Lung (tissue), 12 donors: Measurements from ENCODE around the gene THRB. TPM values are rescaled to one million over a fixed set of nuclear protein-coding genes. Genes with fewer than 3 reads are reported as not detected.

Experiments
- ATAC-seq: fragments of 200-7000 bp; cut with Tn5 transposase; one replicate; pipeline ENCODE4 v1.9.1; 2020; ENCODE audit warnings: moderate number of reproducible peaks; ENCODE audit not compliant: insufficient read depth, low FRiP score
- DNase-seq, 3 donors: peaks; one replicate each; pipeline ENCODE4 v3.0.0-alpha.2; 2013 to 2017
- H3K27ac ChIP-seq, 2 donors: one replicate each; pipeline ENCODE4 v1.5.1; 2013; ENCODE audit warnings: mild to moderate bottlenecking in 2 of 2, moderate library complexity in 2 of 2, control low read depth in 1 of 2, inconsistent platforms in 1 of 2, low read depth in 1 of 2, low read length in 1 of 2
- H3K27me3 ChIP-seq, 3 donors: one replicate each; pipeline ENCODE4 v1.5.1; 2013; ENCODE audit warnings: low read length in 2 of 3; ENCODE audit not compliant: control insufficient read depth in 3 of 3, insufficient read depth in 3 of 3
- H3K36me3 ChIP-seq, 4 donors: one replicate each; pipeline ENCODE4 v1.5.1; 2013; ENCODE audit warnings: low read length in 4 of 4, mild to moderate bottlenecking in 1 of 4, moderate library complexity in 1 of 4; ENCODE audit not compliant: control insufficient read depth in 4 of 4, insufficient read depth in 4 of 4
- H3K4me1 ChIP-seq, 5 donors: one replicate each; pipeline ENCODE4 v1.5.1; 2013; ENCODE audit warnings: low read length in 5 of 5, mild to moderate bottlenecking in 2 of 5, moderate library complexity in 1 of 5; ENCODE audit not compliant: control insufficient read depth in 5 of 5, insufficient read depth in 5 of 5
- H3K4me3 ChIP-seq: one replicate; pipeline ENCODE4 v1.5.1; 2013; ENCODE audit warnings: mild to moderate bottlenecking, control low read depth, moderate library complexity
- H3K9ac ChIP-seq, 2 donors: one replicate each; pipeline ENCODE4 v1.5.1; 2013; ENCODE audit warnings: low read length in 2 of 2, control low read depth in 1 of 2; ENCODE audit not compliant: insufficient read depth in 1 of 2
- H3K9me3 ChIP-seq, 4 donors: one replicate each; pipeline ENCODE4 v1.5.1; 2013; ENCODE audit warnings: low read length in 3 of 4, mild to moderate bottlenecking in 1 of 4, moderate library complexity in 1 of 4; ENCODE audit not compliant: control insufficient read depth in 4 of 4, insufficient read depth in 3 of 4
- CTCF ChIP-seq: IDR thresholded peaks from 2 replicates; pipeline ENCODE4 v1.5.1; 2012; ENCODE audit warnings: mild to moderate bottlenecking; ENCODE audit errors: control extremely low read depth, extremely low read depth
- WGBS, 2 donors: extraction: QIAGEN DNeasy Blood & Tissue Kit; methylation state at CpG; one replicate each; pipeline ENCODE4 v1.1.7; 2013; 5-methylcytosine and 5-hydroxymethylcytosine counted together
- polyA plus RNA-seq, 2 donors: library from polyadenylated mRNA; stranded (reverse); fragments of 200-250 nt; gene quantifications; one replicate each; pipeline ENCODE4 v1.2.1, GENCODE V29; 2013
- total RNA-seq, 2 donors: library from RNA; depleted of rRNA in 1 of 2; stranded (reverse); fragments of >200 nt in 1 of 2; gene quantifications; one replicate each; pipeline ENCODE4 v1.2.1, GENCODE V29; 2014 to 2021
- donor health status: control.
- donor health status: control.
- donor health status: Bipolar disorder and iron deficiency.
- donor health status: healthy.
- donor health status: DM: yes; HTN: yes; CAD: no.

THRB gene
- total and polyA plus RNA-seq, 4 donors, result 2.1 to 23.5 (median 6.1) TPM

- WGBS, 2 donors, result 82 to 84% methylated on average over 7 of the region's 7 CpGs
- Histone ChIP-seq H3K27ac (no peak overlapping the region), H3K9ac (no peak overlapping the region), H3K9me3 (no peaks in the 10 kb centered on the region), H3K4me1 (no peaks in the 10 kb centered on the region), H3K27me3 (no peaks in the 10 kb centered on the region), H3K4me3 (no peak overlapping the region), H3K36me3 (no peaks in the 10 kb centered on the region)
- TF ChIP-seq CTCF, result no peak
- DNase-seq, result peak in 1 of 3 donors; percentile 42
- ATAC-seq, result no peak
Observed at GRCh38 chr3:24505691-24506550, 11.3 kb upstream of the THRB start.

DNA sequence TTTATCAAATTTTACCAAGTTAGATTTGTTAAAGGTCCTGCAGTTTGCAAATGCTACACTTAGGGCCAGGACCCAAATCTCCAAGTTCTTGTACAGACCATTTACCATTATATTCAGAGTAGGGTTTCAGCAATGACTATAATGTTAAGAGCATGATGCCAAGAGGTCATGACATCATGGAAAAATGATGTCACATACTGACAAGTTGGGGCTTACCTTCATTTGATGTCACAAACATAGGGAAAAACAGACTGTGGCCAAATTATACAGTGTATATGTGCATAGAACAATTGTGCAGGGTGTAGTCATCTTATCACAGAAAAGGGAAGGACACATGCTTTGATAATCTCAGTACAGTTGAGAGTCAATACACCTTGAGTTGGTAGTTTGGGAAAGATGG lies 10.1 kb upstream of the THRB start:
- no peak overlapping the region for H3K9ac ChIP-seq
- no peaks in the 10 kb centered on the region for H3K27me3 ChIP-seq
- DNase-seq, result no peak
- H3K27ac ChIP-seq, result no peak overlapping the region
- no peaks in the 10 kb centered on the region for H3K9me3 ChIP-seq
- H3K4me1 ChIP-seq, result no peaks in the 10 kb centered on the region
- no peak for TF ChIP-seq CTCF
- no peaks in the 10 kb centered on the region for H3K36me3 ChIP-seq
- ATAC-seq, result no peak
- H3K4me3 ChIP-seq, result no peak overlapping the region

DNA sequence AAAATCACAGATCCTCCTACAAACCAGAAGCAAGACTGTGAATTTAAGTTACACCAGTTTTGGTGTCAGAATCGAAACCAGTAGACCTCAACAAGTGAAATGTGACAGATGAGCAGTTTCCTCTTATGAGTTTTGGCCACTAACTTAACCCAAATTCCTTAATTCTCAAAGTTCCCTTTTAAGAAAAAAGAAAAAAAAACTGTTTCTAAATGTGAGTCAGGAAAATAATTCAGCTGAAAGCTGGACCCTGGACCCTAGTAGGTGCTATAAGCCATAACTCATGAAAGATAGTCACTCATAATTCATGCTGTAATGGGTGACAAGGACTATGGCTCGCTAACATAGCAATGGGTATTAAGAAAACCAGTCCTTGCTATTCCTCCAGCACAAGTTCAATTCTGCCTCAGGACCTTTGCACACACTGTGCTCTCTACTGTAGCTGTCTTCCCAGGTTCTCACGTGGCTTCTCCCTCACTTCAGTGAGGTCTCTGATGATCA lies 9.0 kb upstream of the THRB start:
- no peaks in the 10 kb centered on the region for H3K4me1 ChIP-seq
- no peaks in the 10 kb centered on the region for H3K9me3 ChIP-seq
- H3K27ac ChIP-seq, result no peak overlapping the region
- no peak for DNase-seq
- H3K27me3 ChIP-seq, result no peaks in the 10 kb centered on the region
- no peak for ATAC-seq
- no peaks in the 10 kb centered on the region for H3K36me3 ChIP-seq
- H3K9ac ChIP-seq, result no peak overlapping the region
- TF ChIP-seq CTCF, result no peak
- WGBS, 2 donors, result 74 to 75% methylated on average over 3 of the region's 3 CpGs
- no peak overlapping the region for H3K4me3 ChIP-seq
